Vagina (tissue), 2 donors: ENCODE data around the gene TMEM151B.

Experiments
- POLR2AphosphoS5 ChIP-seq, 2 donors: sonication (generic); formaldehyde crosslinking; IDR thresholded peaks; one replicate each; pipeline ENCODE4 v1.9.0; 2017; ENCODE audit warnings: antibody characterized with exemption in 2 of 2, mild to moderate bottlenecking in 2 of 2, low read depth in 1 of 2; ENCODE audit not compliant: insufficient read depth in 1 of 2
- TF ChIP-seq, protein P1 (sequence below), 3 experiments: fragments of 450-650 bp in 2 of 3; fragments of 200-600 bp in 1 of 3; sonication (generic) in 1 of 3; IDR thresholded peaks; one replicate each; pipeline ENCODE4 v1.5.1; 2017 to 2019; ENCODE audit warnings: antibody characterized with exemption in 3 of 3, mild to moderate bottlenecking in 2 of 3, moderate library complexity in 2 of 3

DNA sequence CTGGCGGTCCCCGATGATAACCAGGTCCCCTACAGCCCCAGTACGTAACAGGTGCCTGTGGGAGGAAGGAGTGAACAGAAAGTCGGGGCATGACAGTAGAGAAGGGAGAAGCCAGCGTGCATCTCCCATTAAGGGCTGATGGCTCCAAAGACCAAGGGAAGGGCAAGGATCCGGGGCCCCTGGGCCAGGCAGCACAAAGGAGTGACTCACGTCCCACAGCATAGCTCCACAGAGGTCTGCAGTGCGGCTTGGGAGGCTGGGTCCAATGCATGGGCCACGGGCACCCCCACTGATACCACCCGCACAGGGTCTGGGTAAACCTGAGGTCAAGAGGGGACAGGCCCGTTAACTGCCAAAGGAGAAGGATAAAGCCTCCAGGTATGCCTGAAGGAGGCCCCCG, 32.6 kb downstream of the TMEM151B start:
- TF ChIP-seq, protein P1, sequence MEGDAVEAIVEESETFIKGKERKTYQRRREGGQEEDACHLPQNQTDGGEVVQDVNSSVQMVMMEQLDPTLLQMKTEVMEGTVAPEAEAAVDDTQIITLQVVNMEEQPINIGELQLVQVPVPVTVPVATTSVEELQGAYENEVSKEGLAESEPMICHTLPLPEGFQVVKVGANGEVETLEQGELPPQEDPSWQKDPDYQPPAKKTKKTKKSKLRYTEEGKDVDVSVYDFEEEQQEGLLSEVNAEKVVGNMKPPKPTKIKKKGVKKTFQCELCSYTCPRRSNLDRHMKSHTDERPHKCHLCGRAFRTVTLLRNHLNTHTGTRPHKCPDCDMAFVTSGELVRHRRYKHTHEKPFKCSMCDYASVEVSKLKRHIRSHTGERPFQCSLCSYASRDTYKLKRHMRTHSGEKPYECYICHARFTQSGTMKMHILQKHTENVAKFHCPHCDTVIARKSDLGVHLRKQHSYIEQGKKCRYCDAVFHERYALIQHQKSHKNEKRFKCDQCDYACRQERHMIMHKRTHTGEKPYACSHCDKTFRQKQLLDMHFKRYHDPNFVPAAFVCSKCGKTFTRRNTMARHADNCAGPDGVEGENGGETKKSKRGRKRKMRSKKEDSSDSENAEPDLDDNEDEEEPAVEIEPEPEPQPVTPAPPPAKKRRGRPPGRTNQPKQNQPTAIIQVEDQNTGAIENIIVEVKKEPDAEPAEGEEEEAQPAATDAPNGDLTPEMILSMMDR (IDR thresholded peaks at IDR 0.05), result no peak
- TF ChIP-seq POLR2AphosphoS5 (IDR thresholded peaks at IDR 0.05; ENCODE audit: insufficient read depth in 1 of 2, low read depth in 1 of 2), result no peak
